Measurements from ENCODE around the gene MCRS1. TPM values are rescaled to one million over a fixed set of nuclear protein-coding genes. Genes with fewer than 3 reads are reported as not detected.

MCRS1 gene
- total RNA-seq, 2 donors from 2014 or later, result 97.5 to 98.9 TPM

DNA sequence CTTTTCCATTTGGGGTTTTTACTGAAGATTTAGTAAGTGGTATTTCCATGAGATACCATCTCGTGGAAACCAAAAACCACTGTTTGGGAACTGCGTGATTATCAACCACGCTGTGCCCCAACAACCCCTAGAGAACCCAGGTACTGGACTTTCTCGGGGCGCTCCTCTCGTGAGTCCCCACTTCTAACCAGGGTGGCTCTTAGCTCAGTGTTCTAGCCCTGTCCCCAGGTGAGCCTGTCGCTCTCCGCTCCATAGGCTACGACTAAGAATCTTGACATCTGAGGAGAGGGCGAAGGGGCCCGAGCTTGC lies 686 bp downstream of the MCRS1 start:
- H3K36me3 Mint-ChIP-seq (ENCODE audit: low read depth), result peaks cover 41% of the 10 kb centered on the region
- WGBS, 2 experiments (ENCODE audit: insufficient coverage in 1 of 2, insufficient read length in 1 of 2), result 5 to 16% methylated on average over 11 of the region's 11 CpGs
- H3K36me3 ChIP-seq (ENCODE audit: control insufficient read depth, insufficient read depth, low read length), result peaks cover 41% of the 10 kb centered on the region
- H3K27ac ChIP-seq (ENCODE audit: low read depth, low read length), result no peak overlapping the region
- H3K27me3 ChIP-seq (ENCODE audit: control insufficient read depth, insufficient read depth, low read length, poor library complexity, severe bottlenecking), result no peaks in the 10 kb centered on the region
- peaks cover 12% of the 10 kb centered on the region for H3K4me1 Mint-ChIP-seq
- H3K9me3 ChIP-seq (ENCODE audit: control insufficient read depth, low read length), result peaks cover 14% of the 10 kb centered on the region
- H3K4me1 ChIP-seq (ENCODE audit: control insufficient read depth, insufficient read depth, low read length), result peaks cover 4% of the 10 kb centered on the region
- TF ChIP-seq, protein P1, sequence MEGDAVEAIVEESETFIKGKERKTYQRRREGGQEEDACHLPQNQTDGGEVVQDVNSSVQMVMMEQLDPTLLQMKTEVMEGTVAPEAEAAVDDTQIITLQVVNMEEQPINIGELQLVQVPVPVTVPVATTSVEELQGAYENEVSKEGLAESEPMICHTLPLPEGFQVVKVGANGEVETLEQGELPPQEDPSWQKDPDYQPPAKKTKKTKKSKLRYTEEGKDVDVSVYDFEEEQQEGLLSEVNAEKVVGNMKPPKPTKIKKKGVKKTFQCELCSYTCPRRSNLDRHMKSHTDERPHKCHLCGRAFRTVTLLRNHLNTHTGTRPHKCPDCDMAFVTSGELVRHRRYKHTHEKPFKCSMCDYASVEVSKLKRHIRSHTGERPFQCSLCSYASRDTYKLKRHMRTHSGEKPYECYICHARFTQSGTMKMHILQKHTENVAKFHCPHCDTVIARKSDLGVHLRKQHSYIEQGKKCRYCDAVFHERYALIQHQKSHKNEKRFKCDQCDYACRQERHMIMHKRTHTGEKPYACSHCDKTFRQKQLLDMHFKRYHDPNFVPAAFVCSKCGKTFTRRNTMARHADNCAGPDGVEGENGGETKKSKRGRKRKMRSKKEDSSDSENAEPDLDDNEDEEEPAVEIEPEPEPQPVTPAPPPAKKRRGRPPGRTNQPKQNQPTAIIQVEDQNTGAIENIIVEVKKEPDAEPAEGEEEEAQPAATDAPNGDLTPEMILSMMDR (conservative IDR thresholded peaks at IDR 0.05), result no peak
- H3K9me3 Mint-ChIP-seq, result peaks cover 6% of the 10 kb centered on the region
- H3K4me3 ChIP-seq (ENCODE audit: low read length), result peak overlapping the region; percentile 93
- DNase-seq, result no peak
- H3K27me3 Mint-ChIP-seq (ENCODE audit: insufficient read depth), result no peaks in the 10 kb centered on the region
- H3K9ac ChIP-seq (ENCODE audit: extremely low read depth, low read length, poor library complexity, severe bottlenecking), result peak overlapping the region; percentile 84
- peak overlapping the region; percentile 99 for H3K27ac Mint-ChIP-seq
- peak overlapping the region; percentile 90 for H3K4me3 Mint-ChIP-seq

DNA sequence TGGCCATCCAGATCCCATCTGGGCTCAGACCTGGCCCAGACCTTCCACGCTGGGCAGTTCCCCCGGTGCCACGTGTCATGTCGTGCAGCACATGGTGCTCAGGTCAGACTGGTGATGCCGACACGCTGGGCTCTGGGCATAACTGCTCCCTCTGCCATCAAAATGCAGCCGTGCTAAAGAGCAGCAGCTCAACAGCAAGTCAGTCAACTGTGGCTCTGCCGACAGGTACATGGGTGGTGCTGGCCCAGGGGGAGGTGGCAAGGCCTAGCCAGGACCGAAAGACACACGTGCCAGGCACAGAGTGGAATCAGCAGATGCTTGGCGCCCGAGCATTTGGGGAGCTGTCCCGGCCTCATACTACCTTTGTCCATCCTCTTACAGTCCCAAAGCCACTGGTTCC lies 1.6 kb downstream of the MCRS1 start:
- TF ChIP-seq, protein P1 (conservative IDR thresholded peaks at IDR 0.05), result no peak

DNA sequence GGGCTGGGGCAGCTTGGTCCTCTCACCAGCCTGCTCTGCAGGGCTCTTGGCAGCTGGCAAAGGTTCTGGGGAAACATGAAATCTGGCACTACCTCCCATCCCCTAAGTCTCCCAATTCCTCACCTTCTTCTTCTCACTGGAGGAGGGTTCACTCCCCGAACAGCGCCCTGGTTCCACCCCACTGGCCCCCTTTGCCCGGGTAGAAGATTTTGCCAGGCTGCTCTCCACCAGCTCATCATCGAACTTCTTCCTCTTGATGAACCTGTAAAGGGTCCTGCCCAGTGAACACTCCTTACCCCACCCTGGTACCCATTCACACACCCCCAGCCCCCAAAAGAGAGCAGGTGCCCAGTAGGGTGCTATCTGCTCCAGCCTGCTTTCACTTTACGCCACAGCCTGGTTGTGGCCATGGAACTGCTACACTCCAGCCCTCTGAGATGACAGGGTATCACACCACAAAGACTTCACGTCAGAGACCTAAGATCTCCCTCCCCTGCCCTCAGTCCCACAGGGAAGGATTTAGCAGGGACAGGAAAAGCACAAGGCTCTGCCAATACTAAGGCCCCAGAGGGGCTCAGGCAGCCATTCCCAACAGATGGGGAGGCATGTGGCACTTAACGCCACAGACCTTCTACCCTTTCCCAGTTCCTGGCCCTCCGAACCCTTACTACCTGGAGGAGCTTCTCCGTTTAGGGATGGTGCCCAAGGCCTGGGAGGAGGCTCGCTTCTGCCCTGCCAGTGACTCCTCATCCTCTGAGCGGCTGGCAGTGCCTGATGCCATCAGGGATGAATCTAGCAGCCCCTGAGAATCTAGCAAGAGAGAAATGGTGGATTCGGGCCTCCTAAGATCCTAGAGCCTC lies 2.3 kb downstream of the MCRS1 start:
- H3K27ac Mint-ChIP-seq, result no peak overlapping the region
- H3K9me3 Mint-ChIP-seq, result no peaks in the 10 kb centered on the region
- Histone ChIP-seq H3K4me3 (ENCODE audit: low read length) (no peak overlapping the region), H3K9me3 (ENCODE audit: control insufficient read depth, low read length) (no peaks in the 10 kb centered on the region), H3K27me3 (ENCODE audit: control insufficient read depth, insufficient read depth, low read length, poor library complexity, severe bottlenecking) (no peaks in the 10 kb centered on the region), H3K36me3 (ENCODE audit: control insufficient read depth, insufficient read depth, low read length) (peaks cover 52% of the 10 kb centered on the region), H3K4me1 (ENCODE audit: control insufficient read depth, insufficient read depth, low read length) (peaks cover 4% of the 10 kb centered on the region), H3K27ac (ENCODE audit: low read depth, low read length) (no peak overlapping the region), H3K9ac (ENCODE audit: extremely low read depth, low read length, poor library complexity, severe bottlenecking) (no peak overlapping the region)
- H3K4me3 Mint-ChIP-seq, result peak overlapping the region; percentile 90
- no peaks in the 10 kb centered on the region for H3K27me3 Mint-ChIP-seq (ENCODE audit: insufficient read depth)
- 95% methylated on average over 6 to 12 of the region's 12 CpGs for WGBS, 2 experiments (ENCODE audit: insufficient coverage in 1 of 2, insufficient read length in 1 of 2)
- peaks cover 12% of the 10 kb centered on the region for H3K4me1 Mint-ChIP-seq
- no peak for DNase-seq
- TF ChIP-seq, protein P1 (conservative IDR thresholded peaks at IDR 0.05), result no peak
- peaks cover 36% of the 10 kb centered on the region for H3K36me3 Mint-ChIP-seq (ENCODE audit: low read depth)

More for the DNA sequence above, 1.6 kb downstream of the MCRS1 start:
- no peaks in the 10 kb centered on the region for H3K27me3 Mint-ChIP-seq (ENCODE audit: insufficient read depth)
- Histone ChIP-seq H3K4me1 (ENCODE audit: control insufficient read depth, insufficient read depth, low read length) (peaks cover 4% of the 10 kb centered on the region), H3K27ac (ENCODE audit: low read depth, low read length) (no peak overlapping the region), H3K9ac (ENCODE audit: extremely low read depth, low read length, poor library complexity, severe bottlenecking) (no peak overlapping the region), H3K9me3 (ENCODE audit: control insufficient read depth, low read length) (peaks cover 5% of the 10 kb centered on the region), H3K27me3 (ENCODE audit: control insufficient read depth, insufficient read depth, low read length, poor library complexity, severe bottlenecking) (no peaks in the 10 kb centered on the region), H3K36me3 (ENCODE audit: control insufficient read depth, insufficient read depth, low read length) (peaks cover 45% of the 10 kb centered on the region), H3K4me3 (ENCODE audit: low read length) (peak overlapping the region; percentile 93)
- H3K27ac Mint-ChIP-seq, result no peak overlapping the region
- no peaks in the 10 kb centered on the region for H3K9me3 Mint-ChIP-seq
- H3K4me3 Mint-ChIP-seq, result peak overlapping the region; percentile 90
- no peak for DNase-seq
- peaks cover 38% of the 10 kb centered on the region for H3K36me3 Mint-ChIP-seq (ENCODE audit: low read depth)
- H3K4me1 Mint-ChIP-seq, result peaks cover 12% of the 10 kb centered on the region
- 94 to 97% methylated on average over 6 to 13 of the region's 13 CpGs for WGBS, 2 experiments (ENCODE audit: insufficient coverage in 1 of 2, insufficient read length in 1 of 2)
